ENCODE data around the gene ZFAND2A.

DNA sequence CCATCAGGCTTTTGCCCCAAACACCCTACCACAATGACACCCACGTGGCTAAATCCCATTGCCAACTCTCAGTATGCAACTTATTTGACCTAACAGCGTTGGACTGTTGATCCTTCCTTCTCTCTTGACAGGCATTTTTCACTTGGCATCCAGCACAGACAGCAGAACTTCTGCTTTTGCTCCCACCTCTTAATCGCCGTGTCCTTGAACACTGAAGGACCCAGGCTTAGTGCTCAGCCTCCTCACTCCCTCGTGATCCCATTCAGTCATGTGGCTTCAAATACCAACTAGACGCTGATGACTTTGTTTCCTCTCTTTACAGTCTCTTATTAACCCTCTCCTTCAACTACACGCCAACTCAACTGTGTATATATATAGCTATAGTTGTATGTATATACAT is 25.0 kb downstream of the ZFAND2A start:
- TF ChIP-seq POLR2A (IDR thresholded peaks at IDR 0.05): no peak
- TF ChIP-seq, protein P1, sequence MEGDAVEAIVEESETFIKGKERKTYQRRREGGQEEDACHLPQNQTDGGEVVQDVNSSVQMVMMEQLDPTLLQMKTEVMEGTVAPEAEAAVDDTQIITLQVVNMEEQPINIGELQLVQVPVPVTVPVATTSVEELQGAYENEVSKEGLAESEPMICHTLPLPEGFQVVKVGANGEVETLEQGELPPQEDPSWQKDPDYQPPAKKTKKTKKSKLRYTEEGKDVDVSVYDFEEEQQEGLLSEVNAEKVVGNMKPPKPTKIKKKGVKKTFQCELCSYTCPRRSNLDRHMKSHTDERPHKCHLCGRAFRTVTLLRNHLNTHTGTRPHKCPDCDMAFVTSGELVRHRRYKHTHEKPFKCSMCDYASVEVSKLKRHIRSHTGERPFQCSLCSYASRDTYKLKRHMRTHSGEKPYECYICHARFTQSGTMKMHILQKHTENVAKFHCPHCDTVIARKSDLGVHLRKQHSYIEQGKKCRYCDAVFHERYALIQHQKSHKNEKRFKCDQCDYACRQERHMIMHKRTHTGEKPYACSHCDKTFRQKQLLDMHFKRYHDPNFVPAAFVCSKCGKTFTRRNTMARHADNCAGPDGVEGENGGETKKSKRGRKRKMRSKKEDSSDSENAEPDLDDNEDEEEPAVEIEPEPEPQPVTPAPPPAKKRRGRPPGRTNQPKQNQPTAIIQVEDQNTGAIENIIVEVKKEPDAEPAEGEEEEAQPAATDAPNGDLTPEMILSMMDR (IDR thresholded peaks at IDR 0.05): no peak

Measured in esophagus squamous epithelium (tissue), 4 donors.